GM10248 (cell line): Measurements from ENCODE around the gene AFAP1.

Experiments
- CTCF ChIA-PET: fragments of 300-600 bp; sonication (Branson Sonifier 250); formaldehyde crosslinking; extraction: SDS; loops from one replicate; lab custom pipeline; 2021; ENCODE audit warnings: antibody characterized with exemption; lab: Yijun Ruan, JAX
- POLR2A ChIA-PET: fragments of 350-650 bp; sonication (Branson Sonifier 250); formaldehyde crosslinking; extraction: SDS; loops from one replicate; lab custom pipeline; 2020; ENCODE audit warnings: antibody characterized with exemption; lab: Yijun Ruan, JAX
- DNase-seq: peaks from one replicate; pipeline ENCODE4 v3.0.0; 2012; ENCODE audit errors: extremely low spot score
- CTCF ChIP-seq: IDR thresholded peaks from 2 replicates; pipeline ENCODE4 v1.5.1; 2012; ENCODE audit warnings: mild to moderate bottlenecking, low read depth; ENCODE audit errors: extremely low read depth, missing control alignments, control extremely low read depth

Gene AFAP1

DNA sequence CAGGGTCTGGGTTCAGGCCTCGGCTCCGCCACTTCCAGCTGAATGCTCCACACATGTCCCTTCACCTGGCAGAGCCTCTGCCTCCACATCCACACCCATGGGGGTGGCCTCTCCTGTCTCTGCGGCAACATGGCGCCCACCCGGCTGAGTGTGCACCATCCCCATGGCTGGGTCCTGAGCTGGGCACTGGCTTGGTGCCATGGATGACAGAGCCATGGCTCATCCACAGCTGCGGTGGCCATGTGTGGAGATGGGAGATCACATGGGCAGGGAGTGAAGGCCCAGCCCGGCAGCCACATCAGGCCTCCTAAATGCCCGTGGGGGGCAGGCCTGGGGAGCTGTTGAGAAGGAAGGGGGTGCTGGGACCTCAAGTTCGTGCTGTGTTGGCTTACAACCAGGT is 213.7 kb downstream of the AFAP1 start:
- TF ChIP-seq CTCF, result no peak
- no peak for DNase-seq
- POLR2A ChIA-PET, result no interaction called here
- CTCF ChIA-PET, result no interaction called here

- ChIA-PET POLR2A (no interaction called here), CTCF (interaction anchor here (1.5 kb wide), 1 partner anchor 79 kb away, joined by 4 read pairs; no protein-coding TSS in a partner anchor)
- DNase-seq, result no peak
- TF ChIP-seq CTCF, result no peak
Observed at GRCh38 chr4:7723625-7724024, 216.0 kb downstream of the AFAP1 start.

- no peak for TF ChIP-seq CTCF
- ChIA-PET CTCF (interaction anchor here (1.0 to 1.5 kb wide), 2 partner anchors 9 to 80 kb away, joined by 3 to 4 read pairs; no protein-coding TSS in a partner anchor), POLR2A (no interaction called here)
- no peak for DNase-seq
Observed at GRCh38 chr4:7722766-7723387, 216.8 kb downstream of the AFAP1 start.

DNA sequence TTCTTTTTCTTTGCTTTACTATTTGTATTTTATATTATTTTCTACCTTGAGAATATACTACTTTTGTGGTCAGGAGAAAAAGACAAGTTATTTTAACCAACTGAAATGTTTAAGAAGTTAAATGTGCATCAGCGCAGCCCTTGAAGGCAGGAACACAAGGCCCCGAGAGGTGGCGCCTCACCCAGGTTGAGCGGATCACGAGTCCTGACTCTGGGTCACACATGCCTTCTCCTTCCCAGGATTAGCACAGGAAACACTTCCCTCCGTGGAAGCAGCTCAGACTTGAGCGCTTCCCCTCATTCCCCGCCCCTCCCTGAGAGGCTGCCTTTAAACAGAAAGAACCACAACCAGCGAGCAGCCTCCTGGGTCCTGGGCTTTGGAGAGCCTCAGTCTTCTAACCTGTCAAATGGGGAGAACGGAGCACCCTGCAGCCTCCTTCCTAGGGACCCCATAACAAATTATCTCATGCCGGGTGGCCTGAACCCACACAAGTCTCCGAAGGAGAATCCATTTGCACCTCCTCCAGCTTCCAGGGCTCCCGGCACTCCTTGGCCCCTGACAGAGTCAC is 217.6 kb downstream of the AFAP1 start:
- POLR2A ChIA-PET, result no interaction called here
- no peak for DNase-seq

GRCh38 chr4:7719354-7720174 is 220.1 kb downstream of the AFAP1 start:
- CTCF ChIA-PET, result interaction anchor here (1.0 kb wide), 3 partner anchors 14 to 523 kb away, joined by 3 read pairs; no protein-coding TSS in a partner anchor

More for the DNA sequence above, 217.6 kb downstream of the AFAP1 start:
- CTCF ChIA-PET, result interaction anchor here (1.5 kb wide), 1 partner anchor 80 kb away, joined by 4 read pairs; no protein-coding TSS in a partner anchor
- no peak for TF ChIP-seq CTCF

More at GRCh38 chr4:7719354-7720174, 220.1 kb downstream of the AFAP1 start:
- TF ChIP-seq CTCF, result peak; percentile 74
- DNase-seq, result peak; percentile 82
- POLR2A ChIA-PET, result no interaction called here
